SKM-1 (cell line): ENCODE data around the gene DENND1B.
"Not testable (repeated sequence)": the region's sequence is repeated elsewhere in the genome, so short reads cannot be mapped to it uniquely, and the experiment has no call there.

Experiments used
- DNase-seq: peaks from one replicate; lab custom pipeline; 2025; ENCODE audit not compliant: unreplicated experiment; lab: John Stamatoyannopoulos, UW

The DENND1B gene

GRCh38 chr1:197637406-197637805 lies 137.9 kb downstream of the DENND1B start:
- DNase-seq = no peak

- DNase-seq = no peak
Observed at GRCh38 chr1:197633447-197634078, 141.7 kb downstream of the DENND1B start.

- DNase-seq = peak; percentile 9
Observed at GRCh38 chr1:197632651-197633050, 142.6 kb downstream of the DENND1B start.

GRCh38 chr1:197632005-197632404 lies 143.3 kb downstream of the DENND1B start:
- DNase-seq = no peak

DNA sequence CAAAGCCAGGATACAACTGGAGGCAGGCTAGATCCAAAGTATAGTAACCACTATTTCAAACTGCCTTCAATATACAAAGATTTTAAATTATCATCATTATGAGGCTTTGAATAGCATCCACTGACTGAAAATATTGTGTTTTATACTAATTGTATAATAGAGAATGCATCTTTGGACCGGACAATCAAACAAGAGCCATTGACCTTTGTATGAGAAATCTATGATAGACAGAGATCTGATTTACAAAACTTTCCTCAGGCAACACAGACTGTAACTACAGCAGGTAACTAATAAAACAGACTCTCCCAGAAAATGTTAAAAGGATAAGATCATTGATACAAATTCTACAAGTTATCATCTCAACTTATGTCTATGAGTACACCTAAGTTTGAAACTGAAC lies 152.9 kb downstream of the DENND1B start:
- DNase-seq = no peak

GRCh38 chr1:197621761-197622160 lies 153.5 kb downstream of the DENND1B start:
- no peak for DNase-seq

- no peak for DNase-seq
Observed at GRCh38 chr1:197620714-197621163, 154.5 kb downstream of the DENND1B start.

DNA sequence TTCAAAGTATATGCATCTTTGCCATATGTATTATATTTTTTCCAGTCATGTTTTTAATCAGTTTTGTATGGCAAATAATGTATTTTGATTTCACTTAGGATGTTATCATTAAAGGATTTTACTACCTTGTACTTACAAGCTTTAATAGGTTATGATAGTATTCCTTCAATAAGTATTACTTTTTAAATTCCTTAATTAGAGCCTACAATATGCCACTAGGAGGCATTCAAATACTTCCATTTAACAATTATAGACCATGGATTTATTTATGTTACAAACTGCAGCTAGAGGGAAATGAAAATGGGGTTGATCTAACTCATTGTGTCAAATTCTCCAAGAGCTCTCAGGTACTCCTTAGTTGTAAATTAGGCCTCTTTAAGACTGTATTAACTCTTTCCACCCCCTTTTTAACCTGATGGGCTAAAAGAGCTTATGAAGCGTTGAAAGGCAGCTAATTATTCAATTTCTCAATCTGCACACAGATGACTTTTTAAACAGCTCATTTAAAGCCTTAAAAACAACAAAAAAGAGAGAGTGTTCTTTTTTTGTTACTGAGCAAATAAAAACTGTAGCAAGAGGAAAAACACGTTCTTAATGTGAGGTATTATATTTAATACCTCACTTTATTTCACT lies 156.2 kb downstream of the DENND1B start:
- DNase-seq = no peak

GRCh38 chr1:197618061-197618460 lies 157.2 kb downstream of the DENND1B start:
- no peak for DNase-seq

- no peak for DNase-seq
Observed at GRCh38 chr1:197615693-197616011, 159.6 kb downstream of the DENND1B start.

GRCh38 chr1:197614916-197615692 lies 160.2 kb downstream of the DENND1B start:
- peak; percentile 35 for DNase-seq

GRCh38 chr1:197606168-197606845 lies 169.0 kb downstream of the DENND1B start:
- no peak for DNase-seq

DNA sequence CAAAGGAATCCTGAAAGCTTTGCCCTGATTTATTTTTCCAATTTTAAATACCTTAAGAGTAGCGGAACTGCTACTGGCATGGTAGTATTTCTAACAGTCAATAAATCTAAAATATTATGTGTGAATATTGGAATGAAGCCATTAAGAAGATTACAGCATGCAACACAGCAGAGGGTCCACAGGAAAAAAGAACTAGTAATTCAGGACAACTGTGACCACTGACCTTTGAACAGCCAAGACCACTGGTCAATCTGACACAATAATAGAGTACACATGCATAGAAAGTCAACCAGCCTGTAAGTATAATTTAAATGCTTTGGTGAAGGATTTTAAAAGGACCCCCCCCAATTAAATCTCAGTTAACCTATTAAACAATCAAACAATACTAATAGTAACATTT lies 171.0 kb downstream of the DENND1B start:
- DNase-seq = no peak

DNA sequence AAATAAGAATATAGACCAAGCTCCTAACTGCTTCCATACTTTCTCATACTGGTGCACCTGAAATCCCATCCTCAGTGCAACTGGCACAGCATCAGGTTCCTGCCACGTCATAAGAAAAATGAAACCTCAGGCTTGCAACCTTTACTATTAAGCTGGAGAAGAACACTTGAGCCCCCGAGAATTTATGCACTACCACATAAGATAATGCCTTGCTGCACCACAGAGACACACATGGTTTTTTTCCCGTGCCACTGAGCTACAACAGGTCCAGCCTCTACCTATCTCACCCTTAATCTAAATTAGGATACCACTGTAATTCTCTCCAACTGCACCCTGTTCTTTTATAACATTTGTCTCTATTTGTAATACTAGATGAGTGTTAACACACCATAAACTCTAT lies 174.5 kb downstream of the DENND1B start:
- no peak for DNase-seq

DNA sequence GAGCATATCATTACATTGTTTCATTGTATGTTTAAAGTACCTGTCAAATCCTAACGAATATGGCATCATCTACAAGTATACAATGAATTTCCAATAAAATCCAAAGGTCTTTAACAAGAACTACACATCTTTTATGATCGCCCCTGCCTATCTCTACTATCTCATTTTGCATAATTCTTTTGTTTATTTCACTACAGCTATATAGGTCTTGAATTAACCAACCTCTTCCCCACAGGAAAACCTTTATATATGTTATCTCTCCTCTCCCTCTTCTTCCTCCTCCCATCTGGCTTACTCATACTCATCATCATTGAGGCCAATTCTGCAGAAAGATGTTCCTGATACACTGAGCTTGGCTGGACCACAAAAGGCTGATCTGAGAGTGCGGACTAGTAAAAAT lies 175.5 kb downstream of the DENND1B start:
- no peak for DNase-seq

DNA sequence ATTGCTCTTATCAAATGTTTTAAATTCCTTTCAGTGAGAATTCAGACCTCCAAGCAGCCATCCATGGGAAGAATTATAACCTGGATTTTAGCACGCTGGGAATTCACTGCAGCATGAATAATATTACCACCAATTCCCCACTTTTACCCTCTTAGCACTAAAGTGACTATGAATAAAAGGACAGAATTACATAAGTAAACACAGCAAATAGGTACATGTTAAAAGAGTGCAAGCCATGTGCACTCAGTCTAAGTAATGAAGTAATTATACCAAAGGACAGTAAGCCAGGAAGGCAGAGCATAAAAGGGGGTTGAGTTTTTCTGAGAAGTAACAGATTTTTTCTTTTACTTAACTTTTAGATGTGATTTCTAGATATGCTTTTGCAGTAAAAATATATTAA lies 176.3 kb downstream of the DENND1B start:
- DNase-seq = no peak

DNA sequence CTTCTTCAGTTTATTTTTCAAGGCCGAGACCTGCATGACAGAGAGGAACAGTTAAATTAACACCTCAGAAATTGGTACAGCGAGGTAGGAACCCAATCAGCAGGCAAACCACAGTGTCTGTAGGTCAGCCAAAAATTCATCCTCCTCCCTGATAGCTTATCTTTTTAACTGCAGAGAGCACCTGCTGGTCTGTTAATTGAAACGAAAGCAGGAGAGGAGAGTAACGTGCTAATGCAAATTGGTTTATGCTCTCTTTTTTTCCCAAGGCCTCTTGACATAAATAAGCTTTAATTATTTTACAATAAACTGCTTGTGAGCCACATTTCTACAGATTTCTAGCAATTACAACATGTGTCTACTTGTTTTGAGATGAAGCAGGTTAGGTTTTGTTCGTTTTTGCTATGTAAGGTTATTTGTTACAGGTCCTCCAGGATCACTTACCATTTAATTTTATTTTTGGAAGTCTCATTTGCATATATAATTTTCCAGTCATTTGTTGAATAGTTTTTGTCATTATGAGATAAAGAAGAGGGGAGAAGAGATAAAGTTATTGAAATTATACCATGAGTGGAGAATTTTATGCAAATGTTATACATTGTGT lies 179.9 kb downstream of the DENND1B start:
- DNase-seq = no peak

GRCh38 chr1:197590687-197591086 lies 184.6 kb downstream of the DENND1B start:
- DNase-seq = no peak

DNA sequence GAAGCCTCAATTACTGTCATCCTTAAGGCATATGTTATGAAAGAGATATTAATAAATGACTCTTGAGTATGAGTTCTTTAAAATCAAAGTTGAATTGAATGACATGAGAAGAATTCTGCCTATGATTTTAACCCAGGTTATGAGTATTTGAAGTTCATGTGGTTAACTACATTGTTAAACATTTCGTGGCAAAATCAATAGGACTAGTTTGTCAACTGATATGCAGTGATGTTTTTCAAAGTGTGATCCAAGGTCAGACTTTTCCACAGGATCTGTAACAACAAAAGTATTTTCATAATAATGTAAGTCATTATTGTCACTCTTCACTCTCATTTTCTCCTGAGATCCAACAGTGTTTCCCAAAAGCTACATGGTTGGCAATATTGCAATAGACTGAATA lies 189.5 kb downstream of the DENND1B start:
- DNase-seq = no peak

DNA sequence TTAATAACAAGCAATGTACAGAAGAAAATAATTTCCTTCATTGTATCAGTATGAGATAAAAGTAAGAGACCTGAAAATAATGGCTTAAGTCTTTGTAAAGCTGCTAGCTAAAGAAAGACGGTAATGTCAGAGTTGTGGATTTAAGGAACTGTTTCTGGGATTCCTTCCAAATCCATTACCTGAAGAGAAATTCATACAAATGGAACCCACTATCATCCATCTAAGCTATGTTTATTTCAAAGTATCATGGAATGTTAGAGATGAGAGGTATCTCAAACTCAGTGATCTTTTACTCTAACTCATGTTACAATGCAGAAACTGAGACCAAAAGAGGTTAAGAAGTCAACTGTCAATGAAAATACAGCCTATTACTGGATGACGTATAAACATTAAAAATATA lies 197.7 kb downstream of the DENND1B start:
- no peak for DNase-seq

- not testable (repeated sequence) for DNase-seq
Observed at GRCh38 chr1:197575531-197575930, 199.7 kb downstream of the DENND1B start.
